OCI-LY7 (cell line): Measurements from ENCODE around the gene NT5C3A.
"Not testable (repeated sequence)": the region's sequence is repeated elsewhere in the genome, so short reads cannot be mapped to it uniquely, and the experiment has no call there.

Experiments
- CTCF ChIP-seq: fragments of 200-600 bp; sonication (generic); conservative IDR thresholded peaks from 2 replicates; pipeline ENCODE4 v1.5.1; 2014; ENCODE audit warnings: mild to moderate bottlenecking, antibody characterized with exemption, low read length, moderate library complexity, mixed read lengths
- EZH2phosphoT487 ChIP-seq: fragments of 200-600 bp; sonication (generic); IDR thresholded peaks from 2 replicates; pipeline ENCODE4 v1.6.1; 2018; ENCODE audit warnings: low read depth, borderline replicate concordance, mild to moderate bottlenecking, mixed run types, antibody characterized with exemption, low read length, moderate library complexity, mixed read lengths

- TF ChIP-seq EZH2phosphoT487, CTCF: not testable (repeated sequence)
Observed at GRCh38 chr7:32979902-32980301, 82.7 kb downstream of the NT5C3A start.
